A549 (cell line): ENCODE data around the gene ARPC5L. TPM values are rescaled to one million over a fixed set of nuclear protein-coding genes. Genes with fewer than 3 reads are reported as not detected.
A peak's percentile ranks its signal among the peaks of the same experiment; 100 is the strongest.

Experiments
- ATAC-seq, 2 experiments: fragments of 200-7000 bp in 1 of 2; fragments of >200 bp in 1 of 2; cut with Nextera tagmentation in 1 of 2; cut with Tn5 transposase in 1 of 2; 3 replicates each; pipeline versions ENCODE4 v1.8.0 to v1.9.1; 2018 to 2020; ENCODE audit warnings: mild to moderate bottlenecking in 1 of 2, moderate library complexity in 1 of 2
- CTCF ChIA-PET: fragments of 300-600 bp; sonication (Branson Sonifier 250); formaldehyde crosslinking; extraction: SDS; loops from one replicate; lab custom pipeline; 2021; ENCODE audit warnings: antibody characterized with exemption, inconsistent platforms; lab: Yijun Ruan, JAX
- POLR2A ChIA-PET: fragments of 350-600 bp; formaldehyde crosslinking; extraction: SDS; loops from one replicate; lab custom pipeline; 2021; ENCODE audit warnings: antibody characterized with exemption, inconsistent platforms; lab: Yijun Ruan, JAX
- DNase-seq, 2 experiments: peaks; one replicate each; pipeline versions ENCODE4 v3.0.0 to v3.0.0-alpha.2; 2011 to 2016; ENCODE audit warnings: low read depth in 1 of 2, low spot score in 1 of 2
- FAIRE-seq: peaks from 2 replicates; lab custom pipeline; 2011; peaks lifted over from hg19 to GRCh38; lab: Jason Lieb, UNC
- H3K27ac ChIP-seq, 2 experiments: fragments of >200 bp; sonication (Bioruptor Twin); formaldehyde crosslinking; 3 replicates each; pipeline ENCODE4 v1.5.1; 2016 to 2017
- H3K4me1 ChIP-seq: fragments of >200 bp; sonication (Bioruptor Twin); formaldehyde crosslinking; 3 replicates; pipeline ENCODE4 v1.6.1; 2016
- H3K4me2 ChIP-seq: fragments of >200 bp; sonication (Bioruptor Twin); formaldehyde crosslinking; 3 replicates; pipeline ENCODE4 v1.6.1; 2016
- H3K4me3 ChIP-seq: fragments of >200 bp; sonication (Bioruptor Twin); formaldehyde crosslinking; 3 replicates; pipeline ENCODE4 v1.5.1; 2016
- H3K9me3 ChIP-seq: fragments of >200 bp; sonication (Bioruptor Twin); formaldehyde crosslinking; 3 replicates; pipeline ENCODE4 v1.6.1; 2016
- ATOH8 ChIP-seq: fragments of 250-450 bp; sonication (Bioruptor Pico); IDR thresholded peaks from 2 replicates; pipeline ENCODE4 v1.5.0; 2020; ENCODE audit warnings: low read depth, mild to moderate bottlenecking, moderate library complexity
- BHLHE40 ChIP-seq: IDR thresholded peaks from 2 replicates; pipeline ENCODE4 v1.6.1; 2012; ENCODE audit warnings: low read depth, low read length, inconsistent platforms
- CBX8 ChIP-seq: fragments of 200-600 bp; sonication (generic); IDR thresholded peaks from 2 replicates; pipeline ENCODE4 v1.6.1; 2016
- CEBPB ChIP-seq, 2 experiments: fragments of >200 bp in 1 of 2; sonication (Bioruptor Twin) in 1 of 2; formaldehyde crosslinking in 1 of 2; IDR thresholded peaks; 2 replicates each; pipeline ENCODE4 v1.6.1; 2012 to 2016
- CTCF ChIP-seq: fragments of >200 bp; sonication (Bioruptor Twin); formaldehyde crosslinking; IDR thresholded peaks from 3 replicates; pipeline ENCODE4 v1.5.1; 2016
- E2F6 ChIP-seq: IDR thresholded peaks from 2 replicates; pipeline ENCODE4 v1.6.1; 2012; ENCODE audit warnings: low read depth, borderline replicate concordance
- EHF ChIP-seq: fragments of 250-450 bp; sonication (Bioruptor Pico); IDR thresholded peaks from 2 replicates; pipeline ENCODE4 v1.5.0; 2020; ENCODE audit warnings: mild to moderate bottlenecking
- EP300 ChIP-seq, 2 experiments: fragments of >200 bp; sonication (Bioruptor Twin); formaldehyde crosslinking; IDR thresholded peaks; 2 replicates in 1 of 2; 3 replicates in 1 of 2; pipeline ENCODE4 v1.6.1; 2016 to 2017
- FOSL2 ChIP-seq, 2 experiments: fragments of 450-650 bp in 1 of 2; fragments of >200 bp in 1 of 2; sonication (Bioruptor Twin) in 1 of 2; formaldehyde crosslinking; IDR thresholded peaks; 2 replicates each; pipeline versions ENCODE4 v1.5.0 to v1.6.1; 2016 to 2020; ENCODE audit warnings: mild to moderate bottlenecking in 1 of 2, moderate library complexity in 1 of 2
- FOXS1 ChIP-seq: fragments of 250-450 bp; sonication (Bioruptor Pico); IDR thresholded peaks from 2 replicates; pipeline ENCODE4 v1.5.0; 2020; ENCODE audit warnings: mild to moderate bottlenecking, moderate library complexity
- GATA3 ChIP-seq: IDR thresholded peaks from 2 replicates; pipeline ENCODE4 v1.6.1; 2012; ENCODE audit warnings: borderline replicate concordance
- HOXA7 ChIP-seq: fragments of 250-450 bp; sonication (Bioruptor Pico); IDR thresholded peaks from 2 replicates; pipeline ENCODE4 v1.5.0; 2020; ENCODE audit warnings: mild to moderate bottlenecking, moderate library complexity
- JUN ChIP-seq, 2 experiments: fragments of >200 bp; sonication (Bioruptor Twin); formaldehyde crosslinking; IDR thresholded peaks; 2 replicates in 1 of 2; 3 replicates in 1 of 2; pipeline ENCODE4 v1.6.1; 2016 to 2017
- MAX ChIP-seq: IDR thresholded peaks from 2 replicates; pipeline ENCODE4 v1.6.1; 2012
- NPAS2 ChIP-seq: fragments of 250-450 bp; sonication (Bioruptor Pico); IDR thresholded peaks from 2 replicates; pipeline ENCODE4 v1.8.0; 2022; ENCODE audit warnings: mild to moderate bottlenecking, moderate library complexity, borderline replicate concordance
- NR3C1 ChIP-seq: fragments of >200 bp; sonication (Bioruptor Twin); formaldehyde crosslinking; IDR thresholded peaks from 3 replicates; pipeline ENCODE4 v1.6.1; 2017
- POLR2A ChIP-seq: IDR thresholded peaks from 2 replicates; pipeline ENCODE4 v1.6.1; 2012; ENCODE audit warnings: mild to moderate bottlenecking, low read length
- RAD21 ChIP-seq, 2 experiments: fragments of >200 bp in 1 of 2; sonication (Bioruptor Twin) in 1 of 2; formaldehyde crosslinking in 1 of 2; IDR thresholded peaks in 1 of 2; conservative IDR thresholded peaks in 1 of 2; 2 replicates in 1 of 2; 3 replicates in 1 of 2; pipeline ENCODE4 v1.6.1; 2012 to 2018; ENCODE audit warnings: inconsistent platforms in 1 of 2
- RARB ChIP-seq: fragments of 250-450 bp; sonication (Bioruptor Pico); IDR thresholded peaks from 2 replicates; pipeline ENCODE4 v1.8.0; 2021; ENCODE audit warnings: mild to moderate bottlenecking, moderate library complexity
- RNF2 ChIP-seq: fragments of 200-600 bp; sonication (generic); IDR thresholded peaks from 2 replicates; pipeline ENCODE4 v1.6.1; 2016; ENCODE audit warnings: low read depth, mild to moderate bottlenecking, antibody characterized with exemption, moderate library complexity, borderline replicate concordance
- TFCP2L1 ChIP-seq: fragments of 250-450 bp; sonication (Bioruptor Pico); IDR thresholded peaks from 2 replicates; pipeline ENCODE4 v1.5.0; 2021; ENCODE audit warnings: mild to moderate bottlenecking
- ZC3H11A ChIP-seq: fragments of 450-650 bp; IDR thresholded peaks from 2 replicates; pipeline ENCODE4 v1.6.1; 2014; ENCODE audit warnings: antibody characterized with exemption, mild to moderate bottlenecking
- ZFP36 ChIP-seq: fragments of 450-650 bp; IDR thresholded peaks from 2 replicates; pipeline ENCODE4 v1.6.1; 2014; ENCODE audit warnings: borderline replicate concordance; ENCODE audit not compliant: partially characterized antibody
- WGBS: methylation state at CpG from one replicate; pipeline ENCODE4 v1.1.6; 2017; ENCODE audit errors: missing lambda C conversion rate; 5-methylcytosine and 5-hydroxymethylcytosine counted together
- polyA plus RNA-seq, 4 experiments: library from polyadenylated mRNA; depleted of rRNA in 3 of 4; stranded (reverse); fragments of >200 nt; fragmentation: RNase III in 1 of 4; extraction: RNeasy Plus Mini Kit Qiagen cat#74134 plus additional on column Dnase treatment in 1 of 4; gene quantifications; 2 replicates in 3 of 4; 3 replicates in 1 of 4; pipeline ENCODE4 v1.2.3, GENCODE V29; 2011 to 2017

ARPC5L gene
- polyA plus RNA-seq, 2 of the 4 experiments (the other 2 are of a cell fraction): 59.4 to 62.8 TPM

- H3K9me3 ChIP-seq: no peaks in the 10 kb centered on the region
- ChIA-PET CTCF (interaction anchor here (0.6 to 40.0 kb wide), 8 partner anchors 9 to 50 kb away, joined by 3 to 785 read pairs (median 9); partner anchors contain the start of genes NR6A1, OLFML2A and WDR38), POLR2A (interaction anchor here (1.1 kb wide), 1 partner anchor 39 kb away, joined by 4 read pairs; no protein-coding TSS in a partner anchor)
- no peak overlapping the region for H3K4me3 ChIP-seq
- DNase-seq (no peak), ATAC-seq (no peak), FAIRE-seq (no peak)
- WGBS: 91% methylated on average over 5 of the region's 5 CpGs
- H3K4me2 ChIP-seq: no peak overlapping the region
- peak overlapping the region in 1 of 2 experiments; percentile 93; a peak in 4 of 6 replicates for H3K27ac ChIP-seq
- H3K4me1 ChIP-seq: peaks cover 53% of the 10 kb centered on the region
- TF ChIP-seq ZFP36: no peak
- TF ChIP-seq CTCF: no peak
- no peak for TF ChIP-seq BHLHE40
- no peak for TF ChIP-seq ZC3H11A
Measured at GRCh38 chr9:124814164-124814535, 47.8 kb upstream of the ARPC5L start.

GRCh38 chr9:124815601-124816000, 46.3 kb upstream of the ARPC5L start:
- no peak overlapping the region for H3K4me3 ChIP-seq
- POLR2A ChIA-PET: no interaction called here
- 86% methylated on average over 5 of the region's 5 CpGs for WGBS
- ATAC-seq: no peak
- TF ChIP-seq JUN (IDR thresholded peaks at IDR 0.05): no peak
- no peak for TF ChIP-seq HOXA7
- TF ChIP-seq ATOH8 (CRISPR knock-in tag): no peak
- no peak for TF ChIP-seq NPAS2
- TF ChIP-seq TFCP2L1: no peak
- no peak for TF ChIP-seq NR3C1
- TF ChIP-seq CEBPB (IDR thresholded peaks at IDR 0.05): no peak
- TF ChIP-seq RARB (CRISPR knock-in tag): no peak
- no peak for TF ChIP-seq CTCF
- no peak for TF ChIP-seq POLR2A
- TF ChIP-seq FOXS1: no peak
- no peak for TF ChIP-seq RNF2
- TF ChIP-seq EHF: no peak
- TF ChIP-seq, all 56 proteins: peak for 0
- Histone ChIP-seq H3K27ac (no peak overlapping the region), H3K4me1 (peaks cover 50% of the 10 kb centered on the region), H3K4me2 (no peak overlapping the region), H3K9me3 (no peaks in the 10 kb centered on the region)
- FAIRE-seq (no peak), DNase-seq (no peak)
- CTCF ChIA-PET: interaction anchor here (1.0 to 40.0 kb wide), 4 partner anchors 25 to 40 kb away, joined by 3 to 785 read pairs (median 46); partner anchors contain the start of genes NR6A1, OLFML2A and WDR38

- H3K27ac ChIP-seq: peak overlapping the region; percentile 53 to 86
- ChIA-PET CTCF (interaction anchor here (1.0 to 40.0 kb wide), 9 partner anchors 10 to 43 kb away, joined by 3 to 785 read pairs (median 9); partner anchors contain the start of genes NR6A1, OLFML2A and WDR38), POLR2A (interaction anchor here (0.9 to 1.0 kb wide), 2 partner anchors 37 to 48 kb away, joined by 3 to 4 read pairs; partner anchors contain the start of gene NR6A1)
- H3K4me3 ChIP-seq: no peak overlapping the region
- WGBS: 30% methylated on average over 18 of the region's 18 CpGs
- H3K9me3 ChIP-seq: no peaks in the 10 kb centered on the region
- DNase-seq (peak in 1 of 2 experiments; percentile 67), FAIRE-seq (no peak), ATAC-seq (peak; percentile 80 to 81)
- peak overlapping the region; percentile 59 for H3K4me2 ChIP-seq
- peaks cover 20% of the 10 kb centered on the region for H3K4me1 ChIP-seq
- TF ChIP-seq GATA3 (peak; percentile 72), CTCF (peak; percentile 13; the same call in 1 of the 3 replicates), MAX (peak; percentile 10), CBX8 (no peak), E2F6 (0 out of 2 replicates have a peak, but pooled peaks have one; percentile 49), EP300 (IDR thresholded peaks at IDR 0.05) (no peak), FOSL2 (IDR thresholded peaks at IDR 0.05) (no peak), FOSL2 (CRISPR knock-in tag; IDR thresholded peaks at IDR 0.05) (peak; percentile 37), RAD21 (conservative IDR thresholded peaks at IDR 0.05 in 1 of 2, IDR thresholded peaks at IDR 0.05 in 1 of 2) (0 out of 5 replicates have a peak, but pooled peaks have one; percentile 17), EHF (0 out of 2 replicates have a peak, but pooled peaks have one; percentile 12)
Measured at GRCh38 chr9:124818431-124819281, 43.3 kb upstream of the ARPC5L start.
